CD4-positive, alpha-beta T cell treated with Interleukin-10 for 1 hour (primary cell): ENCODE measurements around the gene VPS18.

Source experiments
- DNase-seq: peaks from one replicate; pipeline ENCODE4 v3.0.0-alpha.2; 2020

Gene VPS18

DNA sequence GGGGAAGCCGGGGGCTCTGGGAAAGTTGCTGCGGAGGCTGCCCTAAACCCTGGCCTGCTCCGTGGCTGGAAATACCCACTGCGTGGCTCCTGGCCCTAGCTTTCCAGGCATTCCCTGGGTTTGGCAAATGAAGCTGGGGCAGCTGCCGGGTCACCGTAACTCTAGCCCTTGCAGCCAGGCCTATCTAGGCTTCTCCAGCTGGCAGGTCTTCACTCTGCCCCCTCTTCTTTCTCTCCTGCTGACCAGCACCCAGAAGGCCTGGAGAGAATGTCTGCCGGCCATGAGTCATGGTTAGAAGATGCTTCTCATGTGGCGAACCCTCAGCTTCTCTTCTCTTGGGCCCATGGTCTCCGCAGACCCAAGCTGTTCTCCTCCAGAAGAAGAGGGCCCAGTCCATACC lies 29.3 kb downstream of the VPS18 start:
- no peak for DNase-seq

DNA sequence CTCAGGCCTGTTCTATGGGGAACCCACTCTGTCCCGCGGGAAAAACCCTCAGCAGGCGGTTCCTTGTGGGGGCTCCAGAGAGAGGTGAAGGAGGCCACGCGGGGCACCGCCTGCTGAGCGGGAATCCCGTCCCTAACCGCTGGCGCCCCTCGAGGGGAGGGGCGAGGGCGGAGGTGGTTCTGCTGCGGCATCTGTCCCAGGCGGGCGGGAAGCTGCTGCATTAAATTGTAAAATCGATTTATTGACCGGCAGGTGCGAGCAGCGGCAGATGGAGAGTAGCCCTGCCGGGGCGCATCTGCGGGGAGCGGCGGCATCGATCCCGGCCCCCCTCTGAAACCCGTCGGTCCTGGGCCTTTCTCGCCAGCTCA lies 31.2 kb downstream of the VPS18 start:
- DNase-seq = no peak

DNA sequence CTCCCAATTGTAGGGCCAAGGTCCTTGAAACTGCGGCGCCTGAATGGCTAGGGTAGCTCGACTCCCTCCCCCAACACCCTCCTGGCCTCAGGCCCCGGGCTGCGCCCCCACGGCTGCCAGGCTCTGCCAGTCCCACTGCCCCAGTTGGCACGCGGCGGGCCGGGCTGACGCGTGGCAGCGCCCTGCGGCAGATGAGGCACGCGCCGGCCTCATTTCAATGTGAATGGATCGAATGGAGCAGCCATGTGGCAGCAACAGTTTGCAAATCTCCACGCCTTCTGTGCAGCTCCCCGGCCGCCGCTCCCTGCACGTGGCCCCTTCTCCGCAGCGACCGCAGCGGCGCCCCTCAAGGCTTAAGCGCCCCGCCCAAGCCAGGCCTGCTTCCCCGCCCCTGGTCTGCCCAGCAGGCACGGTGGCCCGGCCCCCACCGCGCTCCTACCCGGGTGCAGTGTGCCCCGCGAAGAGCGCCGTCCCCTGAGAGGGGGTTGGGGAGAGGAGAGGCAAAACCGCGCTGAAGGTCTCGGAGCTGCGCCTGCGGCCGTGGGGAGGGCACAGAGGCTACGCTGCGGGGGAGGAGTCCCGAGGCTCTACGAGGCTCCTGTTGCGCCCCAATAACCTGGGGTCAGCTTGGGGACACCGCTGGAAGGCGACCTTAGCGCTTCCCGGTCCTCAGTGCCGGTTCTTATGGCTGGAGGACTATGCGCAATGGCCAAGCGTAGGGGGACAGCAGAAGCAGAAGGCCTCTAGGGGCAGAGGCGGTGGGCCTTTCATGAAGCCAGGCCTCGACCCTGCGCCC lies 31.8 kb downstream of the VPS18 start:
- DNase-seq = no peak

DNA sequence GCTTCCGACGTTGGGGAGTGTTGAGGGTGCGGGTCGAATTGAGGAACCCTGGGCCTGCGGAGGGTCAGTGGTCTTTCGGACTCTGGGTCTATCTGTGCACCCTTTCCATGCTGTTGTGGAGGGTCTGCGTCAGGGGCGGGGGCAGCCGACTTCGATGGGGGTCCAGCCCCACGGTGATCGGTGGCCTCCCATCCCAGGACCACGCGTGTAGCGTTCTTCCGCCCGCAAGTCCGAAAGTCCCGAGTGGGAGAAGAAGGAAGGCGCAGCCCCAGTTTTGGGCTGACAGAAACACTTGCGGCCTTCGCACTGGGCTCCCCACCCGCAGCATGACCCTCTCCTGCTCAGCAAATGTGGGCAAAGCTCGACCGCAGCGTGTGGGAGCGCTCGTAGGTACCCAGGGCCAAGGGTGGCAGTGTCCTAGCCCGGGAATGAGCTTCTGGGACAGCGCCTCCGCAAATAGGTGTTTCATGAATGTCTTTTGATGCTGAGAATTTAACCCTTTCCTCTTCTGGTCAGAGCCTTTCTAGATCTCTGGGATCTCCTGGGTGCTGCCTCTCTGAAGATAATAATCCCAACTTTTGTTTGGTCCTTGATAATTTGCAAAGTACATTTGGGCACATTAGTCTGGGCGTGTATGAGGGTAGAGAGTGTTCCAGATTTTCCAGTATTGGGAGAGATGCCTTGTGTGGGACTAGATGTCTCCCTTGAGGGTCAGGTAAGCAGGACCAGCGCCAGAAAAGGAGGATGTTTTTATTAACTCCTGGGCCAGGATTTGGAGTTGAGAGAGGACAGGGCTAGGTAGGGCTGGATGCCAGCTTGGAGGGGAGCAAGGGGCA lies 32.6 kb downstream of the VPS18 start:
- no peak for DNase-seq

DNA sequence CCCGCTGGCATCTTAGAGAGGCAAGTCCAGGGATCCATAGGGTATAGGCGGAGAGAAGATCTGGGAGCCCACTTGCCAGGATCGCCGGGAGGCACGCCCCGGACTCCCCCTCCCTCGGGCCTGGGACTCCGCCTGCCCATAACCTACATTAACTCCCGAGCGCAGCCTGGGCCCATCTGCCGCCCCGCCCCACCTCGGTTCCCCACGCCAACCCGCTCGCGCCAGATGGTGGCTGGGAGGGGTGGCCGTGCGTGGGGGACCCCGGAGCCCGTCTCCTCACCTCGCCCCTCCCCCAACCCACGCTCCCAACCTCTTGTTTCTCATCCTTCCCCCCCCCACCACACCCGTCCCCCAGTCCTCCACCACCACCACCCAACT lies 33.2 kb downstream of the VPS18 start:
- DNase-seq = no peak

DNA sequence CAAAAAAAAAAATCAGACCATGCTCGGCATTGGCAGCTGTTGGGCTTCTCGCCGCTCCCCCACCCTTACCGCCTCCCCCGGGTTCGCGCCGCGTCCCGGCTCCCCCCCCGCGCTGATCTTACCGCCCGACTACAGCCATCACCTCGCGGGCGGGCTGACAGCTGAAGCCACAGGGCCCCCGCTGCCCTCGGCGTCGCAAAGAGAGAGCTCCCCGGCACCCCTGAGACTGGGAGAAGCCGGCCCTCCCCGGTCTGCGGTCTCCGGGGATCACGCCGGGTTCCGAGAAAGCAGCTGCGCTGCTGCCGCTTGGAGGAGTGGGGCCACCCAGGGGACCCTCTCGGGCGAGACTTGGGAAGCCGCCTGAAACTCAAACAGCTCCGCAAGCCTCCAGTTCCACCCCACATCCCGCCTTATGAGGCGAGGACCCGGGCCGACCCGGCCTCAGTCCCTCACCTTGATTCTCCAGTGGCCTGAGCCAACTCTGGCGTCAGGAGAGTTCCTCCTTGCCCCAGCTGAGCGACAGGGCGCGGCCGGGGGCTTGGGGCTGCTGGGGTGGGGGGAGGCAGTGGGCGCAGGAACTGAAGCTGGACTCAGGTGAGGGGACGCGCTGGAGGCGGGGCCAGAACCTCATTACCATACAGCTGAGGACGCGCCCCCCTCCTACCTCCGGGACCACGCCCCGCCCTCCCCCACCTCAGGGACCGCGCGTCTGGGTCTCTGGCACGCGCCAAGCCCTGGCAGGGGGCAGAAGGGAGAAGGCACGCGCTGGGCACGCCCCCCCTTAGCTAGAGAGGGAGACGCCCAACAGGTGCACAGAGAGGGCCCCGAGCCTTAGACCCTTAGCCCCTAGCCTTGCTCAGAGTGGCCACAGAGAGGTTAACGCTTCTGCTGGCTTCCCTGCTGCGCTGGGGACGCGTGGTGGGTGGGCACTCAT lies 33.9 kb downstream of the VPS18 start:
- peak; percentile 24 for DNase-seq

DNA sequence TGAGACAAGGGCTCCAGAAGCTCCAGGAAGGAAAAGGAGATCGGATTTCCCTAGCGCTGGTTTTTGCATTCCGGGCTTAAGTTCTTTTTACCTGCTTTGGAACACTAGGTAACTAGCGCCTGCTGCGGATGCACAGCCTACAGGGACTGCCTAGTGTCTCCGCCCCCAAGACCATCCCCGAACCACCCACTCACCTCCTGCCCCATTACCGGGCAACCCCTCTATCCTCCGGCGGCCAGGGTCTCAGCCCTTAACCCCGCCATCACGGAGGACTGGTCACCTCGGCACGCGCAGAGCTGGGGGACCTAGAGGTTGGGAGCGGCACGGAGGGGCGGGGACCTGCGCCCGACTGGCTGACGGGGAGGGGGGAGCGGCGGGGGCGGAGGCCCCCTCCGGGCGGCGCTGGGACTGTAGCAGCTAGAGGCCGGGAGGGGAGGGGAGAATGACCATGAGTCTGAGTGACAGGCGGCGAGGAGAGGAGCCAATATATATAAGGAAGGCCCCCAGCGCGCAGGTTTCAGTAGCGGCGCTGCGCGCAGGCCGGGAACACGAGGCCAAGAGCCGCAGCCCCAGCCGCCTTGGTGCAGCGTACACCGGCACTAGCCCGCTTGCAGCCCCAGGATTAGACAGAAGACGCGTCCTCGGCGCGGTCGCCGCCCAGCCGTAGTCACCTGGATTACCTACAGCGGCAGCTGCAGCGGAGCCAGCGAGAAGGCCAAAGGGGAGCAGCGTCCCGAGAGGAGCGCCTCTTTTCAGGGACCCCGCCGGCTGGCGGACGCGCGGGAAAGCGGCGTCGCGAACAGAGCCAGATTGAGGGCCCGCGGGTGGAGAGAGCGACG lies 34.8 kb downstream of the VPS18 start, which contains the start of gene DLL4:
Gene DLL4, plus strand, starts transcription at position 520 of the 839 bp plus-strand sequence. CDS start 329 bp downstream, outside the sequence.
- peak; percentile 34 for DNase-seq

DNA sequence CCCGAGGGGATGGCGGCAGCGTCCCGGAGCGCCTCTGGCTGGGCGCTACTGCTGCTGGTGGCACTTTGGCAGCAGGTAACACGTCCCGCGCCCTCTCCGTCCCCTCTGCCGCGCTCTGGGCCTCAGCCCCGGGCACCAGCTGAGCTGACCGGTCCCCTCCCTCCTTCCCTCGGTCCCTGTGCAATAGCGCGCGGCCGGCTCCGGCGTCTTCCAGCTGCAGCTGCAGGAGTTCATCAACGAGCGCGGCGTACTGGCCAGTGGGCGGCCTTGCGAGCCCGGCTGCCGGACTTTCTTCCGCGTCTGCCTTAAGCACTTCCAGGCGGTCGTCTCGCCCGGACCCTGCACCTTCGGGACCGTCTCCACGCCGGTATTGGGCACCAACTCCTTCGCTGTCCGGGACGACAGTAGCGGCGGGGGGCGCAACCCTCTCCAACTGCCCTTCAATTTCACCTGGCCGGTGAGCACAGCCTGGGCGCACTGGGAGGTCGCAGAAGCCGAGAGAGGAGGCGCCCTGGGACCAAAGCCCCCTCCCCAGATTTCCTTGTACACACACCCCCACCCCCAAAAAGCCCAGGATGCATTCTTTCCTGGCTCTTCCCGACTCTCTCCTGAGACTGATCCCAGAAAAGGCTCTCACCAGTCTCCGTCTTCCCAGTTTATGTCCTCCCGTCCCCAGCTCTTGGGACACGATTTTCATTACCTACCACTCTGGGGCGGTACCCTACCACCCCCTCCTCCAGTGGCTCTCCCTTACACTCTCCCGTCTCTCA lies 35.6 kb downstream of the VPS18 start:
- DNase-seq = no peak

DNA sequence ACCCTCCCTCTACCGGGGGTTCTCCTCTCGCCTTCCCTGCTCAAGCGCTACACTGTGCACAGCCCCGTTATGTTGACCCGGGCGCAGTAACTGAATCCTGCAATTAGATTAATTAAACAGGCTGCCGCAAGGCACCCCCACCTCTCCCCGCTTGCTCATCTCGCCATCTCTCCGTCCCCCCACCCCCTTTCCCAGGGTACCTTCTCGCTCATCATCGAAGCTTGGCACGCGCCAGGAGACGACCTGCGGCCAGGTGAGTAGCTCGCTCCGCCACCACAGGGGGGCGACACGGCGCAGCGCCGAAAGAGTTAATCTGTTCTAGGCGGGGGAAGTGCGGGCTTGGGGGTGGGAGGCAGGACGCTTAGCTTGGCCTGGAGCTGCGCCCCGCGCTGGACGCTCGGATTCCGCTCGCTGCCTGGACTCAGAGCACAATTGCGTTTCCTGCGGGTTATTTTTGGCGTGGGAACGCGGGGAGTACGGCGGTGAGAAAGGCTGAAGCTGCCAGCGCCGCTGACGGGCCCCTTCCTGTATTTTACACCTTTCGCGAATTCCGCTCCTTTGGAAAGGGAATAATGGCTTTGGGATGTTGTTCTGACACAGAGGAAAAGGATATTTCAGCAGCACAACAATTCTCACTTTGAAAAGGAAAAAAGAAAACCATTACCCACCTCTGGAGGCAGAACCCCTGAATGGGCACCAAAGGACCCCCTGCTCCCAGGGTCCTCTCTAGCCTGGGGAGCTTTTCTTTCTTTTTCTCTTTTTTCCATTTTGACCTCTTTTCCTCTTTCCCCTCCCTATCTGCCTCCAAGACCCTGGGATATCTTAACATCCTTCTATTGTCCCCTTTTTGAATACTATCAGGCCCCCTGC lies 36.4 kb downstream of the VPS18 start:
- DNase-seq = peak; percentile 46

DNA sequence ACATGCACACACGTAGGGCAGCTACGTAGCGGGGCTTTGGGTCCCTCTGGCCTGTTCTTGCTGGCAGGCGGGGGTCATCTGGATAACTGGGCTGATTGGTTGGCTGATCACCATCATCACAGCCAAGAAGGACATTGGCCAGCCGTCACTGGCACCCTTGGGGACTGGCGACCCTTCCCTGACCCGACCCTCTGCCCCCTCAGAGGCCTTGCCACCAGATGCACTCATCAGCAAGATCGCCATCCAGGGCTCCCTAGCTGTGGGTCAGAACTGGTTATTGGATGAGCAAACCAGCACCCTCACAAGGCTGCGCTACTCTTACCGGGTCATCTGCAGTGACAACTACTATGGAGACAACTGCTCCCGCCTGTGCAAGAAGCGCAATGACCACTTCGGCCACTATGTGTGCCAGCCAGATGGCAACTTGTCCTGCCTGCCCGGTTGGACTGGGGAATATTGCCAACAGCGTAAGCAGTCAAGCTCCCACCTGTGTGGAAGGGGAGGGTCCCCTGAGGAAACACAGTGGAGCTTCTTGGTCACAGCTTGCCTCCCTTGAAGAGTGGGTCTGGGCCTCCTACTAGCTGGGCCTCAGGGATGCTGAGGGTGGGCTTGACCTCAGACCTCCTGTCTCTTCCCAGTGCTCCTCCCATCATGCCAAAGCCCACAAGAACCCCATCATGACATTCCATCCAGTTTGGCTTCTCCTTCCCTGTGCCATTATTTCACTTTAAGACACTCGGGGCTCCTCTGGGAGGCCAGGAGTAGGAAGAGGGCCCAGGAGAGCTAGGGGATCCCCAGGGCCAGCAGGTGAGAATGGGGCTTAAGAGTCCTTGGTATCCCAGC lies 37.3 kb downstream of the VPS18 start:
- DNase-seq = no peak

DNA sequence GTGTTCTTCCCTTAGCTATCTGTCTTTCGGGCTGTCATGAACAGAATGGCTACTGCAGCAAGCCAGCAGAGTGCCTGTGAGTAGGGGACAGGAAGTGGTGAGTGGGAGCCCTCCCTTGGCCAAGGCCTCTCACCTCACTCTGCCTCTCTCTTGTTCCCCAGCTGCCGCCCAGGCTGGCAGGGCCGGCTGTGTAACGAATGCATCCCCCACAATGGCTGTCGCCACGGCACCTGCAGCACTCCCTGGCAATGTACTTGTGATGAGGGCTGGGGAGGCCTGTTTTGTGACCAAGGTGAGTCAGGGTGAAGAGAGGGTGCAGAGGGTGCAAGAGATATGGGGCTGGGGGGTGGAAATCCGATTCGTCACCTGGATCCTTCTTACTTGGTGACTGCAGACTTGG lies 37.9 kb downstream of the VPS18 start:
- DNase-seq = no peak

DNA sequence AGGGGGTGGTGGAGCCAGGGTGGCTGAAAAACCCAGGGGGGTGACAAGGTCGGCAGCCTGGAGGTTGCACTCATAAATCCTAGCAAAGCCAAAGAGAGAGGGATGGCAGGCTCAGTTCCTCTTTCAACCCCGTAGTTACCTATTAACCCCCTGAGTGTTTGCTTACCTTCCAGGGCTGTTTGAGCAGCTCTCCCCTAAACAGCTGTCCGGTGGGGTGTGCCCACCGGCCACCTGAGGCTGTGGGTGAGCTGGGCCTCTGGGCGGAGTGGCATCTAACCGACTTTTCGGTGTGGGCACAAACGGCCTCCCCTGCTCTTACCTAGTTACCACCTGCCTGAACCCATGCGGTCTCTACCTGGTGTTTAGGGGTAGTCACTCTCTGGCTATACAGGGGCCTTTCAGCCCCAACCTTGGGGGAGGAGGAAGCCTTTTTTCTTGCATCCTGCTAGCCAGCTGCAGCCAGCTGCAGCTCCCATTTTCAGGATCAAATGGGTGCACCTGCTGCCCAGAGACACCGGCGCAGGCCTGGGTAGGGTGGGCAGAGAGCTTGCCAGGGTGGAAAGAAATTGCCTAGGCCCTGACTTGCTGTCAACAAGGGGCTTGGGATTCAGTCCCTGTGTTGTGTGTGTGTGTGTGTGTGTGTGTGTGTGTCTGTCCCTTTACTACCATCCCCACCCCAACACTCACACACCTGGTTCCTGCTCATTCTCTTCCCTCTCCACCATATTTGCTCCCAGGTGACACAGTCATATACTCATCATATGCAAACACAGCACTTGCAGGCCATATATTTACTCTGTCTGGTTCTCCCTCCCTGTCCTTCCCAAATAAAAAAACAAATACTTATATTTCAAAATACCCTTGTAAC lies 38.6 kb downstream of the VPS18 start:
- no peak for DNase-seq

DNA sequence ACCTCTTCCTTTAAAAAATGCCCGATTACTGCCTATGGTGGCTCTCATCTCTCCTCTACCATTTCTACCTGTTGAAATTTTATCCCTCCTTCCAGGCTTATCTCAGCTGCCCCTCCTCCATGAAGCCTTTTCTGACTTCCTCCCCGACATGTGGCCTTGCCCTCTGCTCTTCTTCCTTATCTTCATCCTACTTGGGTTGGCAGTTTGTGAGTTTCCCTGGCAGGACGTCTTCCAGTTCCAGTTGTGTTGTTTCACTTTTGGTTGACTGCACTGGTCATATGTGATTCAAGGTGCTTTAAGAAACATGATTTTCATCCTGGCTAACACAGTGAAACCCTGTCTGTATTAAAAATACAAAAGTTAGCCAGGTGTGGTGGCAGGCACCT lies 39.3 kb downstream of the VPS18 start:
- DNase-seq = no peak

DNA sequence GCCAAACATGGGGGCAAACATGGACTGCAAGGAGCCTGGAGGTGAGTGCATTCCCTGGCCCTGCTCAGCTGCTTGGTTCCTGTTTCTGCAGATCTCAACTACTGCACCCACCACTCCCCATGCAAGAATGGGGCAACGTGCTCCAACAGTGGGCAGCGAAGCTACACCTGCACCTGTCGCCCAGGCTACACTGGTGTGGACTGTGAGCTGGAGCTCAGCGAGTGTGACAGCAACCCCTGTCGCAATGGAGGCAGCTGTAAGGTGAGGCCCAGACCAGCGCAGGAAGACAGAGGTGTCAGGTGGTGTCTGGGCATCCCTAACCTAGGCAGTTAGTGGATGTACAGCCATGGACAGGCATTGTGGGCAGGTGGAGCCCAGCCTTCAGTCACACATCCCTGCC lies 40.2 kb downstream of the VPS18 start:
- no peak for DNase-seq

DNA sequence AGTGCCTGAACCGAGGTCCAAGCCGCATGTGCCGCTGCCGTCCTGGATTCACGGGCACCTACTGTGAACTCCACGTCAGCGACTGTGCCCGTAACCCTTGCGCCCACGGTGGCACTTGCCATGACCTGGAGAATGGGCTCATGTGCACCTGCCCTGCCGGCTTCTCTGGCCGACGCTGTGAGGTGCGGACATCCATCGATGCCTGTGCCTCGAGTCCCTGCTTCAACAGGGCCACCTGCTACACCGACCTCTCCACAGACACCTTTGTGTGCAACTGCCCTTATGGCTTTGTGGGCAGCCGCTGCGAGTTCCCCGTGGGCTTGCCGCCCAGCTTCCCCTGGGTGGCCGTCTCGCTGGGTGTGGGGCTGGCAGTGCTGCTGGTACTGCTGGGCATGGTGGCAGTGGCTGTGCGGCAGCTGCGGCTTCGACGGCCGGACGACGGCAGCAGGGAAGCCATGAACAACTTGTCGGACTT lies 42.0 kb downstream of the VPS18 start:
- no peak for DNase-seq

DNA sequence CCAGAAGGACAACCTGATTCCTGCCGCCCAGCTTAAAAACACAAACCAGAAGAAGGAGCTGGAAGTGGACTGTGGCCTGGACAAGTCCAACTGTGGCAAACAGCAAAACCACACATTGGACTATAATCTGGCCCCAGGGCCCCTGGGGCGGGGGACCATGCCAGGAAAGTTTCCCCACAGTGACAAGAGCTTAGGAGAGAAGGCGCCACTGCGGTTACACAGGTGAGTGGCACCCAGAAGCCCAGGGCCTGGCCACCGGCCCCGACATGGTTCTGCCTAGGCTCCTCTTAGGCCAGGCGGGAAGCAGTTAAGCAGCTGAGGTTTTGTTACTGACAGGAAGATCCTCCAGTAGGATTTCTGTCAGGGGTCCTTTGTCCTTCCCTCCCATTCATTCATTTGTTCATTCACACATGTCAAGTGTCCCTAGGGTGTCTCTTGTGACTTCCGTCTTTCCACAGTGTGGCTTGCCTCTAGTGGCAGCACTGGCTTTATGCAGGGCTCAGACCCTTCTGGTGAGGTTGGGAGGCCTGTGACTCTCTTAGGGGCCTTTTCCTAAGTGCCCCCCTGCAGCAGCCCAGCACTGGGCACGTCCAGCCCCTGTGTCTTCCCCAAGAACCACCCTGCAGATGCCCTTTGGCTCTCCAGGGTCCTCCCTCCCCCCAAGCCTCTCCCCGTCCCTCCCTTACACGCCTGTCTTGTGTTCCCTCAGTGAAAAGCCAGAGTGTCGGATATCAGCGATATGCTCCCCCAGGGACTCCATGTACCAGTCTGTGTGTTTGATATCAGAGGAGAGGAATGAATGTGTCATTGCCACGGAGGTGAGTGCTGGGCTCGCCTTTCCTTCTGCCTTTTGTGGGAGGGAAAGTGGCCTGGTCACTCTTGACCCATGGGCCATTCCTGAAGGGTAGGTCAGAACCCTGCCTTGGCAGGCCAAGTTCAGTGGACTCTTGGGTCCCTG lies 42.7 kb downstream of the VPS18 start:
- DNase-seq = no peak
